Subcutaneous adipose tissue (tissue), 4 donors: Measurements from ENCODE around the gene PDE4D. TPM values are rescaled to one million over a fixed set of nuclear protein-coding genes. Genes with fewer than 3 reads are reported as not detected.

Source experiments
- CTCF ChIP-seq: fragments of 450-650 bp; IDR thresholded peaks from one replicate; pipeline ENCODE4 v1.5.1; 2016; ENCODE audit warnings: low read depth, mild to moderate bottlenecking, control low read depth, antibody characterized with exemption, moderate library complexity
- total RNA-seq, 4 donors: library from RNA; depleted of rRNA; stranded (reverse); fragments of >200 nt; gene quantifications; one replicate each; pipeline ENCODE4 v1.1.0, GENCODE V29; 2016

PDE4D gene
- total RNA-seq, 4 donors from 2014 or later: 15.0 to 24.0 (median 18.5) TPM

- no peak for TF ChIP-seq CTCF
These were observed 28.8 kb downstream of the PDE4D start for GRCh38 chr5:59864718-59865117.

DNA sequence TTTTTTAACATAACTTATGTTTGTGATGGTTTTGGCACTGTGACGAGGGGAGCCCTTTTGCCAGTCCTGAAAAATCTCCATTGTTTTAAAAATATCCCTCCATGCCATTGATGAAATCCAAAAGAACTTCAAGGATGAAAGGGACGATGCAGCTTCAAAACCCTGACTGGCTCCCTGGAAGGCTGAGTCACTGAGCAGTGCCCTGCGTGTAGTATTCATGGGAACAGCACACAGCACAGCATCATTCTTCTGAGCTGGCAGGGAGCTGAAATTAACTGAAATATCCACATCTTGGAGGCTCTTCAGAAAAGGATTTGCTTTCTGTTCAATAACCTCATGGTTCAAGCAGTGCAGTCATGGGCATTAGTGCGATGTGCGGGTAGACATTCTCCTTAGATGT lies 29.7 kb downstream of the PDE4D start:
- TF ChIP-seq CTCF: no peak

- TF ChIP-seq CTCF: no peak
These were observed 37.2 kb downstream of the PDE4D start for GRCh38 chr5:59856358-59856757.

- TF ChIP-seq CTCF: no peak
These were observed 42.8 kb downstream of the PDE4D start for GRCh38 chr5:59850766-59851165.

DNA sequence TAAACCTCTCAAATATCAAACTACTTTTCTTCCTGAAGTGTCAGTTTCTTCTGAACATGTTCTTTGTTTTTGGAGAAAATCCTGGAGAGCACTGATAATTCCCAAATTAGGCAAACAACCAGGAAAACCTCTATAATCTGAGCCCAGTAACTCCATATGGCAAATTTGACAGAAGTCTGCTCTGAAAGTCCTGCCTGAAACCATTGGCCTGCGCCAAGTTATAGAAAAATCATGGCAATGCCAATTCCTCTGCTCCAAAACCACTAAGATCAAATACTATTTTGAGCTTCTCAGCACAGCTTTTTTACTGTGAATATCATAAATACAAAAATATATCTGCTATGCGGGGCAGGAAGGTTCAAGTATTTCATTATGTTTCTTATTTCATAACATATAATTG lies 45.9 kb downstream of the PDE4D start:
- no peak for TF ChIP-seq CTCF

DNA sequence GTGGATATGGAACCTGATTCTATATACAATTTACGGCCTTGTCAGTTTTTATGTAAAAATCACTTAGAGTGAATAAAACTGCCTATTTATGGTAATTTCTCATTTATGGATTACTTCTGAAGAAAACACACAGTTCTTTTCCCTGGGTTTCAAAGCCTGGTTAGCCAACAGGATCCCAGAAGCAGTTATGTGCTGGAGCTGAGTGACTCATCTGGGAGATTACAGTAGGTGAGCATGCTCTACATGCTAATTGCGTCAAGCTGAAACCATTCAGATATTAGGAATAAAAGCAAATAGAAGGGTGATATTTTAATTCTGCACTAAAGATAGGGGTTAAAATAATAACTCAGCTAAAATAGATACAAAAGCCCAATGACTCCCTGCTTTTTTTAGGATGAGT lies 47.8 kb downstream of the PDE4D start:
- TF ChIP-seq CTCF: no peak

- TF ChIP-seq CTCF: no peak
These were observed 49.9 kb downstream of the PDE4D start for GRCh38 chr5:59843511-59844213.
